OCI-LY7 (cell line): ENCODE results near the gene SPDYE17. TPM values are rescaled to one million over a fixed set of nuclear protein-coding genes. Genes with fewer than 3 reads are reported as not detected.
"Not testable (repeated sequence)": the region's sequence is repeated elsewhere in the genome, so short reads cannot be mapped to it uniquely, and the experiment has no call there.

Experiments
- BruUV-seq: library from RNA; stranded (reverse); fragments of 400-500 nt; replicated peaks from 2 replicates; lab custom pipeline; 2021; lab: Mats Ljungman, UMichigan
- CTCF ChIA-PET: fragments of 300-600 bp; sonication (Branson Sonifier 250); formaldehyde crosslinking; loops from one replicate; lab custom pipeline; 2022; ENCODE audit warnings: antibody characterized with exemption; ENCODE audit not compliant: unreplicated experiment; lab: Charles Lee
- POLR2A ChIA-PET: fragments of 300-600 bp; sonication (Branson Sonifier 250); formaldehyde crosslinking; loops from one replicate; lab custom pipeline; 2022; ENCODE audit warnings: antibody characterized with exemption; lab: Charles Lee
- DNase-seq: peaks from one replicate; pipeline ENCODE4 v3.0.0-alpha.2; 2015; ENCODE audit warnings: low spot score
- H2AFZ ChIP-seq: fragments of 200-600 bp; sonication (generic), shearing (Covaris generic); 2 replicates; pipeline ENCODE4 v1.6.1; 2014; ENCODE audit warnings: mild to moderate bottlenecking, antibody characterized with exemption, low read length, moderate library complexity
- H3K27ac ChIP-seq: fragments of 200-600 bp; sonication (generic); 2 replicates; pipeline ENCODE4 v1.5.1; 2014; ENCODE audit warnings: mixed run types, low read depth, mild to moderate bottlenecking, moderate library complexity, low read length, inconsistent platforms; ENCODE audit not compliant: poor library complexity, severe bottlenecking
- H3K36me3 ChIP-seq: fragments of 200-600 bp; sonication (generic); 2 replicates; pipeline ENCODE4 v1.6.1; 2014; ENCODE audit warnings: mild to moderate bottlenecking, antibody characterized with exemption, low read length, moderate library complexity, mixed read lengths; ENCODE audit not compliant: insufficient read depth
- H3K4me1 ChIP-seq: fragments of 200-600 bp; sonication (generic); 2 replicates; pipeline ENCODE4 v1.5.1; 2014; ENCODE audit warnings: mild to moderate bottlenecking, low read length; ENCODE audit not compliant: insufficient read depth, poor library complexity, severe bottlenecking
- H3K4me2 ChIP-seq: fragments of 200-600 bp; sonication (generic); 2 replicates; pipeline ENCODE4 v1.6.1; 2014; ENCODE audit warnings: mild to moderate bottlenecking, low read length
- H3K4me3 ChIP-seq: fragments of 200-600 bp; sonication (generic); 2 replicates; pipeline ENCODE4 v1.5.1; 2014; ENCODE audit warnings: mild to moderate bottlenecking, low read depth, low read length; ENCODE audit not compliant: poor library complexity, severe bottlenecking
- H3K79me2 ChIP-seq: fragments of 200-600 bp; sonication (generic); 2 replicates; pipeline ENCODE4 v1.6.1; 2016; ENCODE audit warnings: low read depth, mild to moderate bottlenecking, low read length, moderate library complexity, mixed read lengths; ENCODE audit not compliant: insufficient read depth
- H3K9me2 ChIP-seq: fragments of 200-600 bp; sonication (generic); 2 replicates; pipeline ENCODE4 v1.6.1; 2016; ENCODE audit warnings: mild to moderate bottlenecking, low read length, mixed read lengths; ENCODE audit not compliant: insufficient read depth
- H3K9me3 ChIP-seq: fragments of 200-600 bp; sonication (generic); 2 replicates; pipeline ENCODE4 v1.6.1; 2014; ENCODE audit warnings: mild to moderate bottlenecking, mixed run types, low read length, mixed read lengths
- H4K20me1 ChIP-seq: fragments of 200-600 bp; sonication (generic); 2 replicates; pipeline ENCODE4 v1.6.1; 2014; ENCODE audit warnings: mild to moderate bottlenecking, antibody characterized with exemption, low read length, moderate library complexity, mixed read lengths; ENCODE audit not compliant: insufficient read depth
- intact Hi-C: fragments of 100-400 bp; cut with micrococcal nuclease; formaldehyde crosslinking; loops from one replicate; pipeline ENCODE4 v1.10.0; 2022; ENCODE audit not compliant: unreplicated experiment
- small RNA-seq: library from RNA; depleted of rRNA; stranded (forward); fragments of <200 nt; gene quantifications from one replicate; pipeline ENCODE3, GENCODE V24; 2014
- total RNA-seq, 2 experiments: library from RNA; depleted of rRNA in 1 of 2; stranded (reverse); fragments of >200 nt in 1 of 2; shearing (Covaris generic) in 1 of 2; gene quantifications; 2 replicates each; pipeline ENCODE4 v1.2.3, GENCODE V29; 2014 to 2022

SPDYE17 gene
- total RNA-seq, 2 experiments from 2014 or later = not detected

DNA sequence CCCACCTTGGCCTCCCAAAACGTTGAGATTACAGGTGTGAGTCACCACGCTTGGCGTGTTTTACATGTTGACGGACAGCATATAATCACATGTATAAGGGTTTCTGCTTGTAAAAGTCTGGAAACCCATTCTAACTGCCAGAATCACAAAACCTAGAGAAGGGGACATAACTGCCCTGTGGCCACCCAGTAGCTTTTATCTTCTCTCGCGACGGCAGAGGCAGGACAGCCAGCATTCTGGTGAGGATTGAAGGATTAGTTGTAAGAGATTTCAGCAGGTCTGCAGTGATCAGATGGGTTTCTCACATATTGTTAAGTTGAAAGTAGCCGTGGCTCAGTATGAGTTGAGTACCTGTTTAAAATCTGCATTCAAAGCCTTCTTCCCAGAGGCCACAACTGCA, 59.8 kb downstream of the SPDYE17 start:
- POLR2A ChIA-PET, BruUV-seq: not testable (repeated sequence)

More for the DNA sequence above, 59.8 kb downstream of the SPDYE17 start:
- H4K20me1 ChIP-seq, CTCF ChIA-PET, H3K27ac ChIP-seq, H3K9me2 ChIP-seq, H3K4me2 ChIP-seq, H3K9me3 ChIP-seq, DNase-seq, H3K4me3 ChIP-seq, H3K36me3 ChIP-seq, H3K4me1 ChIP-seq, H2AFZ ChIP-seq, H3K79me2 ChIP-seq, intact Hi-C loops: not testable (repeated sequence)

Small RNA genes lying within 50 kb of the gene (small RNA-seq; reads per million reads assigned to genes)
- gene RF00019 = not detected

Other genes starting within 250 kb of the SPDYE17 start
- gene SPDYE18, start 30.2 kb upstream of the SPDYE17 start, total RNA-seq (2014; rRNA removed; shearing (Covaris generic)) = 0.26 TPM in 1 of 2 replicates, not detected in the other
- gene SPDYE18, start 30.2 kb upstream of the SPDYE17 start, total RNA-seq (2022) = 0.34 and 0.55 TPM in 2 replicates
- 3.2 and 11.2 TPM in 2 replicates for gene CCDC146, start 90.3 kb upstream of the SPDYE17 start, total RNA-seq (2014; rRNA removed; shearing (Covaris generic))
- 3.0 and 4.4 TPM in 2 replicates for gene CCDC146, start 90.3 kb upstream of the SPDYE17 start, total RNA-seq (2022)
- gene FGL2, start 167.5 kb upstream of the SPDYE17 start, total RNA-seq (2014; rRNA removed; shearing (Covaris generic)) = 0.06 and 0.13 TPM in 2 replicates
- 0.30 and 0.72 TPM in 2 replicates for gene FGL2, start 167.5 kb upstream of the SPDYE17 start, total RNA-seq (2022)